Type B pancreatic cell (in vitro differentiated cells): ENCODE results near the gene R3HDM1. TPM values are rescaled to one million over a fixed set of nuclear protein-coding genes. Genes with fewer than 3 reads are reported as not detected.

ENCODE experiments used
- DNase-seq: peaks from one replicate; pipeline ENCODE4 v3.0.0; 2021; ENCODE audit warnings: mixed read lengths; ENCODE audit not compliant: unreplicated experiment; ENCODE audit errors: extremely low spot score
- H3K27ac Mint-ChIP-seq: 2 replicates; pipeline ENCODE4 v1.8.0; 2021; ENCODE audit warnings: mild to moderate bottlenecking, mixed read lengths
- H3K27me3 Mint-ChIP-seq: 2 replicates; pipeline ENCODE4 v1.8.0; 2021; ENCODE audit warnings: mixed read lengths
- H3K36me3 Mint-ChIP-seq: 2 replicates; pipeline ENCODE4 v1.8.0; 2021; ENCODE audit warnings: mixed read lengths
- H3K4me1 Mint-ChIP-seq: one replicate; pipeline ENCODE4 v1.8.0; 2021; ENCODE audit warnings: mixed read lengths; ENCODE audit not compliant: unreplicated experiment
- H3K4me3 Mint-ChIP-seq: 2 replicates; pipeline ENCODE4 v1.8.0; 2021; ENCODE audit warnings: mild to moderate bottlenecking, mixed read lengths
- H3K9me3 Mint-ChIP-seq: 2 replicates; pipeline ENCODE4 v1.8.0; 2021; ENCODE audit warnings: mixed read lengths
- CTCF ChIP-seq: fragments of 200-600 bp; sonication (generic); conservative IDR thresholded peaks from 2 replicates; pipeline ENCODE4 v1.5.0; 2021; ENCODE audit warnings: antibody characterized with exemption, mild to moderate bottlenecking
- total RNA-seq: library from RNA; stranded (reverse); gene quantifications from 2 replicates; pipeline ENCODE4 v1.2.1, GENCODE V29; 2021; ENCODE audit warnings: low replicate concordance

R3HDM1 gene
- total RNA-seq, 1 donor from 2014 or later, result 47.5 TPM

DNA sequence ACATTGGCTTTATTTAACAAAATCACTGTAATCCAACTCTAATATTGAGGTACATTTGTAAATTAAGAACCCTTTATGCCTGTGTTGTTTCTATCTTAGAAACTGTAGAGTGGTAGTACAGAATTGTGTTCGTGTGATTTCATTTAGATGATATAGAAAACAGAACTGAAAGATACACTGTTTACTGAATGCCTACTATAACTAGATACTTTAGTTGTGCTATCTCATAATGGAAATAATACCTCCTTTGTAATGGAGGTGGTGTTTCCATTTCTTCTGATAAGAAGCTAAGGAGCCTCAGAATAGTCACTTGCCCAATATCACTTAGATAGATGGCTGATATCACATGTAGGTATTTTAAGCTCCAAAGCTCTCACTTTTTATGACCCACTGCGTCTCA lies 147.8 kb downstream of the R3HDM1 start:
- H3K36me3 Mint-ChIP-seq, result peaks cover 17% of the 10 kb centered on the region
- no peaks in the 10 kb centered on the region for H3K27me3 Mint-ChIP-seq
- H3K27ac Mint-ChIP-seq, result no peak overlapping the region
- no peak for DNase-seq
- no peak overlapping the region for H3K4me3 Mint-ChIP-seq
- H3K4me1 Mint-ChIP-seq, result no peaks in the 10 kb centered on the region
- no peak for TF ChIP-seq CTCF
- H3K9me3 Mint-ChIP-seq, result peaks cover 4% of the 10 kb centered on the region

GRCh38 chr2:135685361-135685760 lies 154.1 kb downstream of the R3HDM1 start:
- no peak overlapping the region for H3K4me3 Mint-ChIP-seq
- H3K36me3 Mint-ChIP-seq, result peaks cover 18% of the 10 kb centered on the region
- no peak for TF ChIP-seq CTCF
- no peaks in the 10 kb centered on the region for H3K27me3 Mint-ChIP-seq
- H3K27ac Mint-ChIP-seq, result no peak overlapping the region
- peaks cover 4% of the 10 kb centered on the region for H3K9me3 Mint-ChIP-seq
- no peaks in the 10 kb centered on the region for H3K4me1 Mint-ChIP-seq
- DNase-seq, result no peak

- H3K4me3 Mint-ChIP-seq, result no peak overlapping the region
- H3K27ac Mint-ChIP-seq, result no peak overlapping the region
- H3K36me3 Mint-ChIP-seq, result peaks cover 10% of the 10 kb centered on the region
- no peaks in the 10 kb centered on the region for H3K9me3 Mint-ChIP-seq
- no peak for DNase-seq
- no peak for TF ChIP-seq CTCF
- H3K27me3 Mint-ChIP-seq, result no peaks in the 10 kb centered on the region
- no peaks in the 10 kb centered on the region for H3K4me1 Mint-ChIP-seq
Measured at GRCh38 chr2:135688978-135689377, 157.7 kb downstream of the R3HDM1 start.

GRCh38 chr2:135689679-135690078 lies 158.4 kb downstream of the R3HDM1 start:
- H3K4me1 Mint-ChIP-seq, result no peaks in the 10 kb centered on the region
- H3K4me3 Mint-ChIP-seq, result no peak overlapping the region
- no peaks in the 10 kb centered on the region for H3K27me3 Mint-ChIP-seq
- no peak for DNase-seq
- no peaks in the 10 kb centered on the region for H3K9me3 Mint-ChIP-seq
- no peak for TF ChIP-seq CTCF
- peaks cover 16% of the 10 kb centered on the region for H3K36me3 Mint-ChIP-seq
- H3K27ac Mint-ChIP-seq, result no peak overlapping the region

- Mint-ChIP-seq H3K4me3 (no peak overlapping the region), H3K36me3 (peaks cover 20% of the 10 kb centered on the region), H3K27me3 (no peaks in the 10 kb centered on the region), H3K9me3 (no peaks in the 10 kb centered on the region), H3K4me1 (no peaks in the 10 kb centered on the region), H3K27ac (no peak overlapping the region)
- no peak for DNase-seq
- TF ChIP-seq CTCF, result no peak
Measured at GRCh38 chr2:135694711-135695110, 163.4 kb downstream of the R3HDM1 start.

GRCh38 chr2:135698838-135699237 lies 167.6 kb downstream of the R3HDM1 start:
- Mint-ChIP-seq H3K4me3 (no peak overlapping the region), H3K36me3 (peaks cover 15% of the 10 kb centered on the region), H3K4me1 (no peaks in the 10 kb centered on the region), H3K27ac (no peak overlapping the region), H3K9me3 (no peaks in the 10 kb centered on the region), H3K27me3 (no peaks in the 10 kb centered on the region)
- no peak for TF ChIP-seq CTCF
- DNase-seq, result no peak
